NCI-H146 treated with DMSO at 0.1 percent for 48 hours (cell line): Measurements from ENCODE around the gene PSG7.
"Not testable (repeated sequence)": the region's sequence is repeated elsewhere in the genome, so short reads cannot be mapped to it uniquely, and the experiment has no call there.

Source experiments
- DNase-seq: peaks from one replicate; lab custom pipeline; 2025; ENCODE audit not compliant: unreplicated experiment; lab: John Stamatoyannopoulos, UW

The PSG7 gene

DNA sequence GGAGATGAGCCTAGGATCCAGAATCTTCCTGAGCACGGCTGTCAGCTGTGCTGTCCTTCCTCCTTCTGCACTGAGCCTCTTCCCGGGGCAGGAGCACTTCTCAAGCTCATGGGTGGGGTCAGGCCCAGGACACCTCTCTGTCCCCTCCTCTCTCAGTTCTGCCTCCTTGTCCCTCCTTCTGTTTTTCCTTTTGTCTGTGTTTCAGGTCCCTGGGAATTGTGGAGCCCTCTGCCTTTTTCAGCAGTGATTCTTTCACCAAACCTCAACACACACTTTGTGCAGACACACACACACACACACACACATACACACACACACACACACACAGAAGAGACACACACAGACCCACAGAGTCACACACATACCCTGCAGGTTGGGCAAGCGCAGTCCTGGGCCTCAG lies at the start of gene PSG7:
Gene PSG7, minus strand, starts transcription at position 101 of the 400 bp plus-strand sequence. CDS start 131 bp downstream, outside the sequence.
- DNase-seq: not testable (repeated sequence)

DNA sequence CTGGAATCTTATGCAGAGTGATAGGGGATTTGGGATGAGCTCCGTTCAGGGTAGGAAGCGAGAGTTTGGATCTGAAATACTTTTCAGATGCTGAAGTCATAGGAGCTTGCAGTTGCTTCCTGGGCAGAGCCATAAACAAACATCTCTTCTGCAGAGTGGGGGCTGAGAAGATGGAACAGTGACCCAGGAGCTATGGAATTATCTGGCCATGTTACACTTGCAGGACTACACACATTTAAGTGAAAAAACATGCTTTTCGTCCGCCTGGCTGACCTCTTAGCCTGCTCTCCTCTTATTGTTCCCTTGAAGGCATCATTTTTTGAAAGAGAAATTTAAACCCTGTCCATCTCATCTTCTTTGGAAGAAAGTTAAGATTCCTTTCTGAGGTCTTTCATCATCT lies 48.6 kb upstream of the PSG7 start:
- DNase-seq: no peak

DNA sequence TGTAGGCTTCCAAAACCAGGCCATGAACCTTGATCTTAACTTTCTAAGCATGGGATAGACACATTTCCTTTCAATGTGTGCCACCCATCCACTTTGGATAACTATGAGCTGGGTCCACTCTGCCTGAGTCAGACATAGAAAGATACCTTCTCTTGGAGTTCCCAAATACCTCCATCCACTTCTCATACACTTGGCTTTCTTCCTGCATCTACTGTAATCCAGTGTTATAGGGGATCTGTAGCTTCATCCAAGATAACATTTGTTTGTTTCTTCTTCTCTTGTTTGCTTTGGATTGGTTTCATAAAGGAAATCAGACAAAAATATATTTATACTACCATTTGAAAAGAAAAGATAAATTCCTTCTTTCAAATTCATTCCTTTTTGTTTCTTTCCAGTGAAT lies 45.1 kb upstream of the PSG7 start:
- DNase-seq: not testable (repeated sequence)

DNA sequence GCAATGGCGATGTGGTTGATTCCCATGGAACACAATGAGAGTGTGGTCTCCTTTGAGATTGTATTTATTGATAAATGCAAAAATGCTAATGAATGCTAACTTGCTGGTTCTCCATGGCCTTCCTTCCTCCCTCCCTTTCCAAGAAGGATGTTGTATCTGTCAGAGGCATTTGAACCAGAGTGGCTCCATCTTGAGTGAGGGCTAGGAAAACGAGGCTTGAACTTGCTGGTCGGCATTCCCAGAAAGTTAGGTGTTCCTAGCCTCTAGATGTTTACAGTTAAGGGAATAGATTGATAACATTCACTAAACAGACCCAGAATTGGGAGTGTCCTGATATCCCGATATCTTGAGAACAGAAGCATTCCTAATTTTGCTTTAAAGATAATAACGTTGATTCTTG lies 34.4 kb upstream of the PSG7 start:
- not testable (repeated sequence) for DNase-seq

DNA sequence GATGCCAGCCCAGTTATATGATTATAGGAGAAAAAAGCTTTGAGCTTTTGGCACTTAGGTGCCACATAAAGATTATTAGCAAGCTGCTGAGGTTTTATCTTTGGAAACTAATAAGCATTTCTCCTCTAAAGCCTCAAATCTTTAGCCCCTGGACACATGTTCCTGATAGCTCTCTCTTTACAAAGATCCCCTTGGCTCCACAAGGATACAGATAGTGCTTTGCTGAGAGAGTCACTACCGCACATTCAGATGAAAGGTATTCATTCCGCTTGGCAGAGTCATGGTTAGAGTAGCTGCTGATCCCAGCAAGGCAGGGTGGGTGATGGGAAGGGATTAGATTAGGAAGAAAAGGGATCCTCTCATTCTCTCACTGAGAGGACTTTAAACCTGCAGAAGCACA lies 28.2 kb upstream of the PSG7 start:
- DNase-seq: no peak

DNA sequence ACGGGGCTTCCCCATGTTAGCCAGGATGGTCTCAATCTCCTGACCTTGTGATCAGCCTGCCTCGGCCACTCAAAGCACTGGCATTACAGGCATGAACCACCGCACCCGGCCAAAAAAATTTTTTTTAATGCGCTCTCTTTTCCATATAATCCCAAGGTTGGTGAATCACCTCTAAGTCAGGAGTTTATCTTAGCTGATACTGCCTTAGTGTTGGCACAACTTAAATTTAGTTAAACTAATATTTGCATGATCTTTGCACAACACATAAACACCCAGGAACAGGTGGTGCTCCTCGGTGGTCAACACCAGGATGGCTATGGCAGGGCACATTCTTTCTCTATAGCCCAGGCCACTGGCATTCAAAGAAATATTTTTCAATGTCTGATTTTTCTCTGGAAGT lies 24.1 kb upstream of the PSG7 start:
- no peak for DNase-seq

DNA sequence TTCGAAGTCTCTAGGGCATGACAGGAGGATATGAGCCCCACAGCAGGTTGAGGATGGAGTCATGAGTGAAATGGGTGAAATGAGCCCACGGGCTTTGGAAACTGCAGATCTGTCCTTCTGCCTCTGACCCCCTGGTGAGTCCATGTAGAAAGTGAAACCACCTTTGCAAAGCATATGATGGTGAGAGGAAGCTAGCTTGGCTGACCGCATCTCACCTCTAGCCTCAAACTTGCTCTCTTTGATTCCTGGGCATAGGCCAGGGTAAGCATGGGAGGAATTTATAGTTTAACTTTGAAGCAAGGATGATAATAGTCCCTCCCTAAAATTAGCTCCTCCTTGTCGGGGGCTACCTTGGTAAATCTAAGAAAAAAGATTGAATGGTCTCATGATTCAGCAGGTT lies 15.1 kb upstream of the PSG7 start:
- DNase-seq: not testable (repeated sequence)

DNA sequence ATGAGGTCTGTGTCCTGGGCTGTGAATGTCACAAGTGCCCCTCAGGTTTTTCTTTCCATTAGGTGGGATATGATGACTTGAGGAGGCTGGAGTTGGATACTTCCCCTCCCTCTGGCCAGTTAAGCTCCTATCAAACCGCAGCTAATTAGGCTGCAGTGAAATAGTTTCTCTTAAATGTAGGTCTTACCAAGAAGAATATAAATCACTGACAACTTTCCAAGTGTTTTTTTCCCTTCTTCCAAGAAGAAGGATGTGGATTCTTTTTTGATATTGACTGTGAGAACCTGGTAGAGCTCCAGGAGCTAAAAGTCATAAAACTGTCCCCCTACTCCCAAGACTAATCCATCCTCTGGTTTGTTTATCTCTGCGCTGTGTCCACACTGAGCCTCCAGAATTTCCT lies 14.5 kb upstream of the PSG7 start:
- DNase-seq: not testable (repeated sequence)

DNA sequence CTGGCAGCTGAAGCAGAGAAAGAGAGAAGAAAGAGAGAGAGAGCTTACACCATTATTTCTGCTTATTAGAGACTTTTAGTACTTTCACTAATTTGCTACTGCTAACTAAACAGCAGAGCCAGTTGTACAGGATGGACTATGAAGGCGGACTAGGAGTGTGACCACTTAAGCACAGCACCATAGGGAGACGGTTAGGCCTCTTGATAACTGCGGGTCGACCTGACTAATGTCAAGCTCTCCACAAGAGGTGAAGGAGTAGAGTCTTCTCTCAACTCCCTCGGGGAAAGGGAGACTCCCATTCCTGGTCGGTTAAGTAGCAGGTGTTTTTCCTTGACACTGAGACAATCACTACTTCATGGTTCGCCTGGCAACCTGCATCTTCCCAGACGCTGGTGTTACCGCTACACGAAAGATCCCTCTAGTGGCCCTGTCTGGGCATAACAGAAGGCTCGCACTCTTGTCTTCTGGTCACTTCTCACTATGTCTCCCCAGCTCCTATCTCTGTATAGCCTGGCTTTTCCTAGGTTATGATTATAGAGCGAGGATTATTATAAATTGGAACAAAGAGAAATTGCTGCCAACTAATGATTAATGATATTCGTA lies 5.3 kb upstream of the PSG7 start:
- DNase-seq: no peak

DNA sequence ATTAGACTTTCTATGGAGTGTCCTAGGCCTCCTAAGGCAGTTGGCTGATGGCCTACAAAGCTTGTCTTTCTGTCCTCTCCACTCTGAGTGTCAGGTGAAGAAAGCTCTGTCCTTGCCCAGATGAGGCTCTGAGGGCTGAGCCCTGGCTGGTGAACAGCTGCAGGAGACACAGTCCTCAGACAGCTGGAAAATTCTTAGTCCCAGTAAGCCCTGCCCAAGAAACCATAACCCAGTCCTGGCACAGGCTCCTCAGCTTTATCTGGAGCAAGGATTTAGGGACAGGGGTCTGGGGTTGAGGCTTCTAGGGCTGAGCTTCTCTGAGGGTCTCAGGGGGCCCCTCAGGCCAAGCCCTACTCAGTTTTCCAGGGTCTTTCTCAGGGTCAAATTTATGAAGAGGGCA lies 2.3 kb downstream of the PSG7 start:
- DNase-seq: not testable (repeated sequence)

DNA sequence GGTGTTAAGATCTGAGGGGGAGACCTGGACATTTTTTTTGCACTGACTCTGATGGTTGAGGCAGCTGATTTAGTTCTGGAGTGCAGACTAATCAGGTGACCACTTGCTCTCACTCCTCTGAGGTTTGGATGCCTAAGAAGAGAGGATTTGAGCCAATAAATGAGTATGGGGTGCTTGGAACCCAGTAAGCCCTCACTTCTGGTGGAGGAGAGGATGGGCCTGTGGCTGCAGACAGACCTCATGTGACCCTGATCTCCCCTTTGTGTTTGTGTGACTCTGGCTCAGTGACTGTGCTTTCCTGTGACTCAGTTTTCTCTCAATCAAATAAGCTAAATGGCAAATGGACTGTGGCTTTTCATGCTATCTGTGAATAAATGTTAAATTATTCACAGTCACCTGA lies 2.8 kb downstream of the PSG7 start:
- DNase-seq: not testable (repeated sequence)

DNA sequence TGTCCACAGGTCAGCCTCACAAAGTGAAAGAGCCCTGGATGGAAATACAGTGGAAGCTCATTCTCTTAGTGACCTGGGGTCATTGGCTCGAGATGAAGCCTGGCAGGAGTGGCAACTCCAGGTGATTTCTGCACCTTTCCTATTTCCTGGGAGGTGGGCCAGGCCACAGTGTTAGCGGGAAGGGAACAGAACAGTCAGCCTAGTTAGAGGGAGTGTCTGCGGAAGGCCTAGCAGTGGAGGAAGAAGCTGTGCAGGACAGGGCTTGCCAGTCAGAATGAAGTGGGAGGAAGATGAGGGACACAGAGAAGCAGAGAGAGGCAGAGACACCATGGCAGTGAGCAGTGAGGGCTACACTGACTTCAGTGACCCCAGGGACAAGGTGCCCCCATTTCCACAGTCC lies 3.6 kb downstream of the PSG7 start:
- not testable (repeated sequence) for DNase-seq

DNA sequence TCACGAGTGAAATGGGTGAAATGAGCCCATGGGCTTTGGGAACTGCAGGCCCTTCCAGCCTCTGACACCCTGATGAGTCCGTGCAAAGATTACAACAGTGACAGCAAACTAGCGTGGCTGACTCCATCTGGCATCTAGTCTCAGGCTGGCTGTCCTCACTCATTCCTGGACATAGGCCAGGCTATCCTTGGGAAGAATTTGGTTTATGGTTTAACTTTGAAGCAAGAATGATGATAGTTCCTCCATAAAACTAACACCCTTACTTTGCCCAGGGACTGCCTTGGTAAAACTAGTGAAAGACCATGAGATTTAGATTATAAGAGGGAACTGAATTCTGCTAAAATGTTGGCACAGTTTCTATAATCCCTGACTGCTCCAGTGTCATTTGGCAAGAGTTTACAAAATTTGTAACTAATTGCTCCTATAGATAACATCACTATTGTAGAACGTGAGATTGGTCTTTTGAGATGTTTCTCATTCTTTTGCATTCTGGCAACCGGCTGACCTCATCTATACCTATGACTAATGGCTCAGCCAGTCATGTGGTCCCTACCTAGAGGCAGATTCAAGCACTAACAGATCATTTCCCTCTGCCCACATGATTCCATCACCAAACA lies 4.4 kb downstream of the PSG7 start:
- not testable (repeated sequence) for DNase-seq

DNA sequence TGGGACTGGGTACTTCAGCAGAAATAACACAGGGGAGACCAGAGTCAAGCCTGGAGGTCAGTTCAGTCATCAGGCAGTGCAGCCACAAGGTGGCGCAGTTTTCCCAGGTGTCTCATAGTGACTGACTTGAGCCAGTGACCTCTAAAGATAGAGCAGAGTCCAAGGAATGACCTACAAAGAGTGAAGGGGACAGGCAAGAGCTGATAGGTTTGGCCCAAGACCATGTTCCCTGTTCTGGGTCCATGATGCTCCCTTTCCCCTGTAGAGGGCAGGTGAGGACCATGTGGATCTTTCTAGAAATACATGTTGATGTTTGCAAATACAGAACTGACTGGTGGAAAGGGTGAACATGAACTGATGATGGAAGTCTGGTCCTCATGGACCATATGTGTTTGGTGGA lies 6.8 kb downstream of the PSG7 start:
- DNase-seq: not testable (repeated sequence)

DNA sequence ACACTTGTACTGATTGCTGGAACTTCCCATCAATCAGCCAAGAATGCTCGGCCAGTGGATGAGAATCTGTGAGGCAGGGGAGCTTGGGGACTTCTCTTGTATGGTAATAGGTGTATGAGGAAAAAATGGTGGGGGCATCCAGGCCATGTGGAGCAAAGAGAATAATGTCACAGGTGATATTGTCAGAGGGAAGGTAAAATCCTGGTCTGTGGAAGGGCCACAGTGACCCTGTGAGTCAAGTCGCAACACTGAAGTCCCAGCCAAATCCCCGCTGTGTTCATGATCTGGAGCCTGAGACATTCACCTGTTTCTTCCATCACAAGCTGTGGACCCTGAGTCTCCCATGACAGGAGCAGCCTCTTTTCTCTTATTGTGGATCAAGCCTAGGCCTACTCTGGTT lies 8.1 kb downstream of the PSG7 start:
- DNase-seq: no peak

DNA sequence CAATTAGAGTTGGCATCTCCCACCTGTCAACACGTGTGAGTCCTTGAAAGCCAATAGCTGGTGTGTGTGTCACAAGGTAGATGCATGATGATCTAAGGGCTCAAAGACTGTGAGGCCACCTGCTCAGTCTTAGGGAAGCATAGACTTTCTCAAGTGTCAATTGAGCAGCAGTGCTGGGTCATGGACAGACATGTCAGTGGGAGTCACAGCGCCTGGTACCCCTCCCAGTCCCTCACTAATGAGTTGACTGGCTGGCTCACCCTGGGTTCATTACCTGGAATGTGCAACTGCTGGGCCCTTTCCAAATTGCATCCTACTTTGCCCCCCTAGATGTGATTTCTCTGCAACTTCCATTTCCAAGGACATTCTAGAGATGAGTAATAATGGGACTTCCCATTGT lies 10.2 kb downstream of the PSG7 start:
- no peak for DNase-seq

DNA sequence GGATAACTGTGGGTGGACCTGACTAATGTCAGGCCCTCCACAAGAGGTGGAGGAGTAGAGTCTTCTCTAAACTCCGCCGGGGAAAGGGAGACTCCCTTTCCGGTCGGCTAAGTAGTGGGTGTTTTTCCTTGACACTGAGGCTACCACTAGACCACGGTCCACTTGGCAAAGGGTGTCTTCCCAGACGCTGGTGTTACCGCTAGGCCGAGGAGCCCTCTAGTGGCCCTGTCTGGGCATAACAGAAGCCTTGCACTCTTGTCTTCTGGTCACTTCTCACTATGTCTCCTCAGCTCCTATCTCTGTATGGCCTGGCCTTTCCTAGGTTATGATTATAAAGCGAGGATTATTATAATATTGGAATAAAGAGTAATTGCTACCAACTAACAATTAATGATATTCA lies 13.9 kb downstream of the PSG7 start:
- DNase-seq: not testable (repeated sequence)

DNA sequence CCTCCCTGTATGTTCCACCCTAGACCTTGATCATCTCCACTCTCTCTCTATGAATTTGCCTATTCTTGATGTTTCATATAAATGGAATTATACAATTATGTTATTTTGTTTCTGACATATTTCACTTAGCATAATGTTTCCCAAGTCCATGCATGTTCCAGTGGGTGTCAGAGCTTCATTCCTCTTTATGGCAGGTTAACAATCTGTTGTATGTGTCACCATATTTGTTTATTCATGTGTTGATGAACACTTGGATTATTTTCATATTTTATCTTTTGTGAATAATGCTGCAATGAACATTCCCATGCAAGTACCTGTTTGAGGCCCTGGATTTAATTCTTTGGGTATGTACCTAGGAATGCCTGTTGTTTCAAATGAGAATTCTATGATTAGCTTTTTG lies 16.0 kb downstream of the PSG7 start:
- not testable (repeated sequence) for DNase-seq

DNA sequence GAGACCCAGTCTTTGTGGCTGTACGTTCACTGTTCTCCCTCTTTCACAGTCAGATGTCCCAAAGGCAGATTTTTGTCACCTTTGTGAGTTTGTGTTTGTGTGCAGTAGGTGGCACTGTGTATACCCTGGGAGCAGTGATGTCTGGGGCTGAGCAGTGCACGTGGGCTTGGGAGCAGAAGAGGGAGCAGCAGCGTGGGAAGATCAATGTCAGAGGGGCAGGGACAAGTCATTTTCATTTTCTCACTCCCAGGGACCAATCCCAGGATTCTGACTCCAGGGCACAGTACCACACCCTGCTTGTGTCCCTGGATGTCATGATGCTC lies 17.3 kb downstream of the PSG7 start:
- no peak for DNase-seq

DNA sequence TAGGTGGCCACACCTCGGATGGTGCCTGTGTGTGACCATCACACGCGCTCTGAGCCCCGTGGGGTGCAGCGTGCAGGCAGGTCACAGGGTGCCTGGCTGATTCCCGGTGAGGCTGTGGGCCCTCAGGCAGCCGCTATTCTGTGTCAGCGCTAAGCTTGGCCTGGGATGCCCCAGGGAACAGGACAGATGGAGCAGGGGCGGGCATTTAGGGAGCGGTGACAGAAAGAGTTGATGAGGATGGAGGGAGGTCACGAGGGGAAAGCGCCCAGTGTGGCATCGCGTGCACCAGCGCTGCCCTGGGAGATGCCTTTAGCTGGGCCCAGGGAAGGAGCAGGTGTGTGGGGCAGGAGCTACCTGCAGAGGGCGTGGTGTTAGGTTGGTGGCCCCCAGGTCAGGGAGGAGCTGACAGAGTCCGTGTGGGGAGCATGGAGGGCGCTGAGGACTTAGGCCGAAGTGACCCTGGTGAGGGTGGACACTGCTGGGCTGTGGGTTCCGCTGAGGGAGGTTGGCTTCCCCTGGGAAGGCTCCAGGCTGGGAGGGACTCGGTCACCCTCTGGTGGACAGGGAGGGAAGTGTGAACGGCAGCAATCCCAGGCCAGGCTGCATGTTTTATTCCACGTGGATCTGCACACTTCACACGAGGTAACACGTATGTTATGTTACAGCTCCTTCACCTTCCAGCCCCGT lies 17.8 kb downstream of the PSG7 start:
- not testable (repeated sequence) for DNase-seq

DNA sequence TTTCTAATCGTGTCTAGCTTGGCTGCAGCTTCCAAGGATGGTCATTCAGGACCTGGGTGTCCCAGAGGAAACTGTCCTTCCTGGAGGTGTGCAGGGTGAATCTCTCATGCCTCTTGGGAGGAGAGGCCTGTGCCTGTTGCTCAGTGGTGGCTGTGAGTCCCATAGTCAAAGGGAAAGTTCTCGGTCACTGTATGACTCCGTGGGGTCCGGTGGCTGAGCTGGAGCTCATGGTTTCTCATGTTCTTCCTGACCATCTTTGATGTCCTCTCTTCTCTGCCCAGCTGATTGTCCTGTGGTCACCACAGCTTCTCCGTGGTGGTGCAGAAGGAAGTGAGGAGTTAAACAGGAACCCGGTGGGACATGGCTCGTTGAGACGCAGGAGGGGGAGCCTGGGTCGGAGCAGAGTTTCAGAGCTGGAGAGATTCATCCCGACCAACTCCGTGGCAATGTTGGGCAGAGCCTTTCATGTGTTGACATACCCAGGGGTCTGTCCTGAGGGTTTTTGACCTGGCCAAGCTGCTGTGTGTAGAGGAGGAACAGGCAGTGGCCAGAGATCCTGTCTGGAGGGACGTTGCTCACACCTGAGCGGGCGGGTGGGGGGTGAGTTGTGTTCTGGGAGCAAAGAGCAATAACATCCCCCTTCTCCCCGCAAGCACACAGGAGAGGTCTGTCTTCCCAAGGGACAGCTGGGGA lies 18.5 kb downstream of the PSG7 start:
- not testable (repeated sequence) for DNase-seq

DNA sequence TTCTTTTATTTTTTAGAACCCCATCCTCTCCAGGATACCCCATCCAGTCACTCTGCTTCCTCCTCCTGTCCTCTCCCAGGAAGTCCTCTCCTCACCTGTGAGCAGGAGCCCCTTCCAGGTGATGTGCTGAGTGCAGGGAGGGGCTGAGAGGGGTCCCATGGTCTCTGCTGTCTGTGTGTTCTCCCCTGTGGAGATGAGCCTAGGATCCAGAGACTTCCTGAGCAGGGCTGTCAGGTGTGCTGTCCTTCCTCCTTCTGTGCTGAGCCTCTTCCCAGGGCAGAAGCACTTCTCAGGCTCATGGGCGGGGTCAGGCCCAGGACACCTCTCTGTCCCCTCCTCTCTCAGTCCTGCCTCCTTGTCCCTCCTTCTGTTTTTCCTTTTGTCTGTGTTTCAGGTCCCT lies 19.4 kb downstream of the PSG7 start, which contains the start of gene PSG6:
Gene PSG6, minus strand, starts transcription at position 261 of the 400 bp plus-strand sequence. Its CDS starts 102 bp downstream, at position 159.
- not testable (repeated sequence) for DNase-seq
